Brain microvascular endothelial cell (primary cell): ENCODE measurements around the gene IL3RA.
"Not testable (repeated sequence)": the region's sequence is repeated elsewhere in the genome, so short reads cannot be mapped to it uniquely, and the experiment has no call there.

Experiments used
- DNase-seq: peaks from one replicate; pipeline ENCODE4 v3.0.0-alpha.2; 2020
- H3K27ac ChIP-seq: fragments of 250-450 bp; sonication (Bioruptor Pico); 2 replicates; pipeline ENCODE4 v1.5.1; 2020; ENCODE audit warnings: mild to moderate bottlenecking, moderate library complexity
- H3K27me3 ChIP-seq: fragments of 250-450 bp; sonication (Bioruptor Pico); replicated peaks from 2 replicates; pipeline ENCODE4 v1.5.1; 2020; ENCODE audit warnings: mild to moderate bottlenecking
- H3K36me3 ChIP-seq: fragments of 250-450 bp; sonication (Bioruptor Pico); replicated peaks from 2 replicates; pipeline ENCODE4 v1.5.1; 2020; ENCODE audit warnings: mild to moderate bottlenecking
- H3K4me3 ChIP-seq: 2 replicates; pipeline ENCODE4 v1.5.1; 2011; ENCODE audit warnings: low read depth, mild to moderate bottlenecking, control low read depth, low read length, moderate library complexity
- CTCF ChIP-seq: IDR thresholded peaks from 2 replicates; pipeline ENCODE4 v1.5.1; 2011; ENCODE audit warnings: low read depth, mild to moderate bottlenecking, moderate library complexity, low read length, control low read depth, inconsistent platforms; ENCODE audit errors: missing control alignments
- in situ Hi-C: cut with HindIII; loops from 2 replicates; pipeline ENCODE4 v1.10.0; 2017; ENCODE audit warnings: low sequenced_read_pairs, low pct_ligation_motif_present

Gene IL3RA

GRCh38 chrX:1325515-1326116 lies 11.0 kb upstream of the IL3RA start:
- Histone ChIP-seq H3K27ac (no peak overlapping the region), H3K36me3 (no peaks in the 10 kb centered on the region), H3K27me3 (no peaks in the 10 kb centered on the region), H3K4me3 (no peak overlapping the region)
- DNase-seq = no peak
- no peak for TF ChIP-seq CTCF
- in situ Hi-C loops = no loop called here

- no peak for TF ChIP-seq CTCF
- H3K4me3 ChIP-seq = no peak overlapping the region
- in situ Hi-C loops = no loop called here
- no peaks in the 10 kb centered on the region for H3K27me3 ChIP-seq
- no peak overlapping the region for H3K27ac ChIP-seq
- H3K36me3 ChIP-seq = no peaks in the 10 kb centered on the region
- DNase-seq = no peak
Measured at GRCh38 chrX:1327651-1328304, 8.8 kb upstream of the IL3RA start.

GRCh38 chrX:1330605-1331004 lies 6.0 kb upstream of the IL3RA start:
- in situ Hi-C loops = no loop called here
- no peak for TF ChIP-seq CTCF
- no peaks in the 10 kb centered on the region for H3K36me3 ChIP-seq
- H3K27ac ChIP-seq = no peak overlapping the region
- H3K27me3 ChIP-seq = no peaks in the 10 kb centered on the region
- DNase-seq = no peak
- H3K4me3 ChIP-seq = no peak overlapping the region

- H3K27me3 ChIP-seq, DNase-seq, H3K36me3 ChIP-seq, H3K27ac ChIP-seq, in situ Hi-C loops, H3K4me3 ChIP-seq: not testable (repeated sequence)
Measured at GRCh38 chrX:1332433-1332832, 4.2 kb upstream of the IL3RA start.

GRCh38 chrX:1334854-1335253 lies 1.7 kb upstream of the IL3RA start:
- in situ Hi-C loops = no loop called here
- no peak for DNase-seq
- TF ChIP-seq CTCF = no peak
- H3K4me3 ChIP-seq = no peak overlapping the region
- no peak overlapping the region for H3K27ac ChIP-seq
- no peaks in the 10 kb centered on the region for H3K27me3 ChIP-seq
- no peaks in the 10 kb centered on the region for H3K36me3 ChIP-seq

GRCh38 chrX:1336948-1337779 lies 579 bp downstream of the IL3RA start:
- H3K4me3 ChIP-seq = no peak overlapping the region
- DNase-seq = no peak
- in situ Hi-C loops = no loop called here
- no peaks in the 10 kb centered on the region for H3K27me3 ChIP-seq
- no peak for TF ChIP-seq CTCF
- H3K27ac ChIP-seq = no peak overlapping the region
- no peaks in the 10 kb centered on the region for H3K36me3 ChIP-seq
